T follicular helper cell (primary cell): ENCODE measurements around the gene KIF6.

Experiments used
- DNase-seq: peaks from one replicate; pipeline ENCODE4 v3.0.0-alpha.2; 2020; ENCODE audit warnings: low read depth

KIF6 gene

GRCh38 chr6:39381550-39382140, 343.6 kb downstream of the KIF6 start:
- DNase-seq: no peak

GRCh38 chr6:39380837-39381549, 344.2 kb downstream of the KIF6 start:
- DNase-seq: no peak

DNA sequence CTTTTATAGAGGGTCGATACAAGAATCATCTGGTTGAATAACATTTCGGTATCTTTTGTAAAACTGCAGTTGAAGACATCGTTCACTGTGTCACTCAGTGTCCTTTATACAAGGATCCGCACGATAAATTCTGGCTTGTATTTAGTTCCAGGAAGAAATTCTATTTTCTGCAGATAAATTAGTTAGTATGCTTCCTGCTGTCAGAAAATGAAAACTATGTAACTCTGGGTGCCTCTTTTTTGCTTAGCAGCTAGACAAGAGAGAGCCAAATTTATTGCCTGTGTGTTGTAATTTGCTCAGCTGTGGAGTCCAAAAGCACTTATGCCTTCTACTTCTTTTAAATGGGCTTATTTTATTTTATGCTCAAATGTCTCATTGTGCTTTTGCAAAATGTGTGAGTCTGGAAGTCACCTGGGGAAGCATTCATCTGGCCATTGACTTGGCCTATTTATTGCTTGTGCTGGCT, 346.2 kb downstream of the KIF6 start:
- no peak for DNase-seq

- DNase-seq: no peak
Measured at GRCh38 chr6:39378175-39378959, 346.8 kb downstream of the KIF6 start.

- DNase-seq: no peak
Measured at GRCh38 chr6:39377539-39377950, 347.7 kb downstream of the KIF6 start.

- no peak for DNase-seq
Measured at GRCh38 chr6:39375405-39375804, 349.8 kb downstream of the KIF6 start.

DNA sequence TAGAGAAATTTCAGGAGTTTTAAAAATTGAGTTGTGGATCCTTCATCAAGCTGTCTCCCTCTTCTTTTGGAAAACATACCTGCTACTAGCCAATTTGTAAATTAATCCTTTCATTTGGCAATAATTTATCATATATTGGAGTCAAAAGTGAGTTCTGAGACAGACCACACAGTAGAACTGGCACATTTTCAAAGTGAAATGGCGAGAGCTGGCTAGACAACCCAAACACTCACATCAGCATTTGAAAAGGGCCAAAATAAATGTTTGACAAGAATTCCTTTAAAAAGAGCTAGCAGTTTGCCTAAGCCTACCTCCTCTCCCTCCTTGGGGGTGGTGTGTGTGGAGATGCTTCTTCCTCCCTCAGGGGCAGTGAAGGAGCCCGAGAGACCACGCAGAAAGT, 354.8 kb downstream of the KIF6 start:
- DNase-seq: no peak

- DNase-seq: no peak
Measured at GRCh38 chr6:39369987-39370386, 355.2 kb downstream of the KIF6 start.

DNA sequence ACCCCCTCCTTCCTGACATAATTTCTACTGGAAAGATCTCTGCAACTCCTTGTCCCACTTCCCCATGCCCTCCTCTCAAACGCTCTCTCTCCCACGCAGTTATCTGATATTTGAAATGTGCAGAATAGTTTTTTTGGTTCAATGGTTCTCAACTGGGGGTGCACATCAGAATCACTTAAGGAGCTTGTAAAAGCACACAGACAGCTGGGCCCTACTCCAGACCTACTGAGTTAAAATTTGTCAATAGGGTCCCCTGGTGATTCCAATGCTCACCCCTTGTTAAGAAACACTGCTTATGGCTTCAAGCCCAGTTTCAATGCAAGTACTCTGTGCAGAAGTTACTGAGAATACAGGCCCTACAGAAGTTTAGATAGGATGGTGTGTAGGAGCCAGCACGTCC, 357.5 kb downstream of the KIF6 start:
- DNase-seq: no peak

DNA sequence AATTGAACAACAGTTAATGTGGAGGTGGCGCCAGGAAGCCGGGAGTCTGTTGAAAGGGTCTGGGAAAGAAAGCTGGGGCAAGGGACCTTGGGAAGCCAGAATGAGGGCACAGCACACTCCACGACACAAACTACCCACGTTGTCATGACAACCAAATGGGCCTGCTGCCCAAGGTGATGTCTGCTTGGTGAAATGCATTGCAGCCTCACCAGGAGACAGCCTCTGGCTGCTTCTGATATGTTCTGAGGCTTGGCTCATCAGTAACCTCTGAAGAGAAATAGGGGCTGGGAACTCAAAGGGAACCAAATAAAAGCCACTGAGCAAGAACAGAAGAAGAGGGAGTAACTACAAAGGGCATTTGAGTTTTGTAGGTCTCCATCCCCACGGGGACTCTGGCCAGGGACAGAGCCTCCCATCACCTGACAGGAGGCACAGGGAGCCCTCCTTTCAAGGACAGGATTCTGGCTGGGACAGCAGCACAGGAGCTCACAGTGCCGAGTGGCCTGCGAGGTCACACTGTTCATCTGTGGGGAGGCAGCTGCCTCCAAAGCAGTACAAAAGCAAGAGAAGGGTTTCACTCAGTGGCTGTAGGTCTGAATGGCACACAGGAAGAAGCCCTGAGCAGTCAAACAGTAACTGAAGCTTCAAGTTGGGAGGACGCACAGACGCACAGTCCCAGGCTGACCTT, 358.1 kb downstream of the KIF6 start:
- no peak for DNase-seq

DNA sequence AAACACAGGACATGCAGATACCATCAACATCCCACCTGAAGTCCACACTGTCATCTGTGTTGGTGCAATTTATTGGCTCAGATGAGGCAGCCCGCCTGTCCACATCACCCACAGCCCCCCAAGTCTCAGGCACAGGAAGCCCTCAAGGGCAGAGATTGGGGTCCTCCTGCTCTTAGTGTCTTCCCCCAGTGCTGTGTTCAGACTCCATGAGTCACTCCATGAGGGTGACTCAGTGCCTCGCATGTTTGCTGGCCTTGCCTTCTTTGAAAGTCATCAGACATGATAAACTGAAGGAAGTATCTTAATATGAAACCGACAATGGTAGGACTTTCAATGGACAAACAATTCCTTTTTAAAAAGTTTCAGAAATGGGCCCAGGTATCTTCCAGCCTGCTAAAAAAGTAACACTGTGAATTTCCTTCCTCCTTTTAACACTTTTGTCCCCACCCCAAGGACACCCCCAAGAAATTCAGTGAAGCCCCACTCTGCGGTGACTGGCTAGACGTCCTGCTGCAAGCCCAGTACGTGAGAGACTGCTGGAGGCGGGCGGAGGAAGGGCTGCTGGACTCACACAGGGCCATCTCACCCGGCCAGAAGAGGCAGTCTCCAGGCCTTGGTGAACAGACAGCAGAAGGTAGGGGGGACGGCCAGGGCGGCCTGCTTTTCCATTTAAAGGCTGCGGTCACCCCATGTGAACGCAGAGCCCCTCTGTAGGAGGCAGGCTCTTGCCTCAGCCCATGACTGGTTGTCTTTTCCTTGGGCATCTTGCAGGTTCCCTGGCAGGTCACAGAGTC, 359.7 kb downstream of the KIF6 start:
- DNase-seq: no peak

DNA sequence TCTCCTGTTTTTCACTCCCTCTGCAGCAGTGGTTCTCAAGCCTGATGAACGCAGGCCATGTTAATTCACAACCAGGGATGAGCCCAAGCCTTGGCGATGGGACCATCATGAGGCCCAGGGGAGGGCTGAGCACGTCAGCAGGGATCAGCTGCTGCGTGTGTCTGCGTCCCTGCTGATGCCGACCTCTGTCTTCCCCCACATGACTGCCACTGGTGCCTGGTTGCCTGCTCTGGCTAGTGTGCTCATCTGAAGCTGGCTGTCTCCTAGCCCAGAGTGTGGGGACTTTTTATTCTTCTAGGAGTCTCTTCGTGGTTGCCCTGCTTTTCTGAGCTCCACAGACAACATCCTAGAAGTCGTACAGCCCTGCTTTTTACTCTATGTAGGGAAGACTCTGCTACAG, 361.9 kb downstream of the KIF6 start:
- DNase-seq: no peak

GRCh38 chr6:39362487-39362865, 362.7 kb downstream of the KIF6 start:
- no peak for DNase-seq

DNA sequence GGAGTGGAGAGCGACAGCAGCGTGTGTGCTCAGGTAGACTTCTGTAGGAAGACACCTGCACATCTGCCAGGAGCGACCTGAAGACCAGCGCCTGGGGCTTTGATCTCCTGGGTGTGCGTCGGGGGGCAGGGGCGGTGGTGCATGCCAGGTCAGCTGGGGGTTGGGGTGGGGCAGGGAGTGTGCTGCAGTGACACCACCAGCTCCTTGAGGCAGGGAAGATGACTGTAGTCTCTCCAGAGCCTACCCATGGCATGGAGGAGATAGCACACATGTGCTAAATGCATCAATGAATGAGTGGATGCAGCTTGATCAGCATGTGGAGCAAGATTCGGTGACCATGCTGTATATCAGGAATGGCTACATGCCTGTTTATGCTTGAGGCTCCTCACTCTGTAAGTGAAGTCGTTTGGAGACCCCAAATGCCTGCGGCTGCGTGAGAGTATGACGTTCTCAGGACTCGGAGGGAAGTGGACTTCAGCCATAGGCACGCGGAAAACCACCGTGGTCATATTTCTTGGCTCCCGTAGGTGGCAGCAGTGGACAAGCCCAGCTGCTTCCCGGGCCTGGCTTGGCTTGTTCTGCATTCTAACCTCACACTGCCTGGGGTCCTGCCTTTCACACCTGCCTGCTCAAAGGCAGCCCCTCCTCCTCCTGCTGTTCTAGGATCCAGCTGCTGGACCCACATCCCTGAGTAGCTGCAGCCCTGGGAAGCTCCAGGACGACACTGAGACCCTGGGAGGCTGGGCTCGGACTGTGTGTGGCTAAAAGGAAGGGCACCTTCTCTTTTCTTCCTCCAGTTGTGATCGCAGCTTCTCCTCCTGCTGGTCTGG, 363.3 kb downstream of the KIF6 start:
- peak; percentile 4 for DNase-seq

GRCh38 chr6:39360378-39360777, 364.8 kb downstream of the KIF6 start:
- no peak for DNase-seq

DNA sequence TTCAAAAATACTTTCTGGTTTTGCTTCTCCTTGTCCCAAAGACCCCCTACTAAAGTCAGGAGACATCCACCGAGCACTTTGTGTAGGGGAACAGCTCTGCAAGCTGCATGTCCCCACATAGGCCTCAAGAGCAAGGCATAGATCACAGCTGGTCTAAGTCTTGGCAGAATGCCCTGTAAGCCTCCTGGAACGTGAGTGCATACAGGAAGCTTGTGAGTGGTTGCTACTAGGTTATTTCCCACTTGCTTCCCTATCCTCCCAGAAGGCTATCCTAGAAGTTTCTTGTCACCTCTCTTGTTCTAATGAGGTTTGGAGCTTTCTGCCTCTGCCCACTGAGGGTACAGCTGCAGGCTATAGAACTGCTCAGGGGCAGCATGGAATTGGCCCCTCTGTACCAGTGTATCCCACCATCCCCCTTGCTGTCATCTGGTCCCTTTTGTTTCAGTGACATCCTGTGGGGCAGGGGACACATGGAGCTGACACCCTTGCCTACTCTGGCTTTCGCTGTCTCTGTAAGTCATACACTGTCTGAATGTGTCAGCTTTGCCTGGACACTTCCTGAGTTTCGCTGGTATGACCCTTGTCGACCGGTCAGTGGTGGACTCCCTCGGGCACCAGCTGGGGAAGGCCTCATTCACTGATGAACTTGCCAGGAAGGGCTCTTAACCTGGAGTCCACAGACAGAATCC, 367.1 kb downstream of the KIF6 start:
- DNase-seq: no peak

GRCh38 chr6:39353698-39354315, 371.4 kb downstream of the KIF6 start:
- DNase-seq: no peak

- no peak for DNase-seq
Measured at GRCh38 chr6:39350723-39351505, 374.3 kb downstream of the KIF6 start.

- DNase-seq: no peak
Measured at GRCh38 chr6:39348740-39349139, 376.5 kb downstream of the KIF6 start.
